ENCODE results near the gene PHETA2. TPM values are rescaled to one million over a fixed set of nuclear protein-coding genes. Genes with fewer than 3 reads are reported as not detected.

Gene PHETA2
- total and polyA plus RNA-seq, 10 donors: 3.1 to 11.5 (median 7.9) TPM

DNA sequence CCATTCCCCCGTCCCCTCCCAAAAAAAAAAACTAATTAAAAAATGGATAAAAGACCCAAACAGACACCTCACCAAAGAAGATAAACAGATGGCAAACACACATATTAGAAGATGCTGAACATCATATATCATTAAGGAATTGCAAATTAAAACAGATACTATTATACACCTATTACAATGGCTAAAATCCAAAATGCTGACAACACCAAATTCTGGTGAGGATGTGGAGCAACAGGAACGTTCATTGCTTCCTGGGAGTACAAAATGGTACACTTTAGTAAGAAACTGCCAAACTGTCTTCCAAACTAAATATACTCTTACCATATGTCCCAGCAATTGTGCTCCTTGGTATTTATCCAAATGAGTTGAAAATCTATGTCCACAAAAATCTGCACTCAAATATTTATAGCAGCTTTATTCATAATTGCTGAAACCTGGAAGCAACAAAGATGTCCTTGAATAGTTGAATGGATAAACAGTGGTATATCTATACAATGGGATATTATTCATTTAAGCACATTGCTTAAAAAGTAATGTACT, 23.3 kb upstream of the PHETA2 start:
- intact Hi-C loops (cut with DNase I; ENCODE audit: low total_unique reads): no loop called here
- Histone ChIP-seq H3K36me3 (no peaks in the 10 kb centered on the region), H3K27ac (no peak overlapping the region), H3K4me3 (no peak overlapping the region), H3K4me1 (no peaks in the 10 kb centered on the region), H3K9me3 (peaks cover 0 to under 1% (median 0%) of the 10 kb centered on the region in 8 donors), H3K27me3 (replicated peaks in 1 of 7) (no peaks in the 10 kb centered on the region)
- WGBS, 5 donors: 57 to 90% (median 70%) methylated on average over 2 of the region's 2 CpGs
- no peak for DNase-seq
- no peak for TF ChIP-seq POLR2A (IDR thresholded peaks at IDR 0.05)
- no peak for TF ChIP-seq POLR2AphosphoS5 (IDR thresholded peaks at IDR 0.05)
- TF ChIP-seq, protein P1, sequence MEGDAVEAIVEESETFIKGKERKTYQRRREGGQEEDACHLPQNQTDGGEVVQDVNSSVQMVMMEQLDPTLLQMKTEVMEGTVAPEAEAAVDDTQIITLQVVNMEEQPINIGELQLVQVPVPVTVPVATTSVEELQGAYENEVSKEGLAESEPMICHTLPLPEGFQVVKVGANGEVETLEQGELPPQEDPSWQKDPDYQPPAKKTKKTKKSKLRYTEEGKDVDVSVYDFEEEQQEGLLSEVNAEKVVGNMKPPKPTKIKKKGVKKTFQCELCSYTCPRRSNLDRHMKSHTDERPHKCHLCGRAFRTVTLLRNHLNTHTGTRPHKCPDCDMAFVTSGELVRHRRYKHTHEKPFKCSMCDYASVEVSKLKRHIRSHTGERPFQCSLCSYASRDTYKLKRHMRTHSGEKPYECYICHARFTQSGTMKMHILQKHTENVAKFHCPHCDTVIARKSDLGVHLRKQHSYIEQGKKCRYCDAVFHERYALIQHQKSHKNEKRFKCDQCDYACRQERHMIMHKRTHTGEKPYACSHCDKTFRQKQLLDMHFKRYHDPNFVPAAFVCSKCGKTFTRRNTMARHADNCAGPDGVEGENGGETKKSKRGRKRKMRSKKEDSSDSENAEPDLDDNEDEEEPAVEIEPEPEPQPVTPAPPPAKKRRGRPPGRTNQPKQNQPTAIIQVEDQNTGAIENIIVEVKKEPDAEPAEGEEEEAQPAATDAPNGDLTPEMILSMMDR (IDR thresholded peaks at IDR 0.05 in 8 of 11, conservative IDR thresholded peaks at IDR 0.05 in 3 of 11): no peak

- Histone ChIP-seq H3K4me1 (no peaks in the 10 kb centered on the region), H3K27ac (no peak overlapping the region), H3K27me3 (replicated peaks in 1 of 7) (no peaks in the 10 kb centered on the region), H3K9me3 (peaks cover 0 to 18% (median 16%) of the 10 kb centered on the region in 8 donors), H3K36me3 (no peaks in the 10 kb centered on the region), H3K4me3 (no peak overlapping the region)
- intact Hi-C loops (cut with DNase I; ENCODE audit: low total_unique reads): no loop called here
- no peak for TF ChIP-seq POLR2AphosphoS5 (IDR thresholded peaks at IDR 0.05)
- no peak for TF ChIP-seq POLR2A (IDR thresholded peaks at IDR 0.05)
- TF ChIP-seq, protein P1 (IDR thresholded peaks at IDR 0.05 in 8 of 11, conservative IDR thresholded peaks at IDR 0.05 in 3 of 11): no peak
- WGBS, 5 donors: 85 to 88% (median 88%) methylated on average over 3 of the region's 3 CpGs
- DNase-seq: no peak
Measured at GRCh38 chr22:42052765-42053164, 21.3 kb upstream of the PHETA2 start.

DNA sequence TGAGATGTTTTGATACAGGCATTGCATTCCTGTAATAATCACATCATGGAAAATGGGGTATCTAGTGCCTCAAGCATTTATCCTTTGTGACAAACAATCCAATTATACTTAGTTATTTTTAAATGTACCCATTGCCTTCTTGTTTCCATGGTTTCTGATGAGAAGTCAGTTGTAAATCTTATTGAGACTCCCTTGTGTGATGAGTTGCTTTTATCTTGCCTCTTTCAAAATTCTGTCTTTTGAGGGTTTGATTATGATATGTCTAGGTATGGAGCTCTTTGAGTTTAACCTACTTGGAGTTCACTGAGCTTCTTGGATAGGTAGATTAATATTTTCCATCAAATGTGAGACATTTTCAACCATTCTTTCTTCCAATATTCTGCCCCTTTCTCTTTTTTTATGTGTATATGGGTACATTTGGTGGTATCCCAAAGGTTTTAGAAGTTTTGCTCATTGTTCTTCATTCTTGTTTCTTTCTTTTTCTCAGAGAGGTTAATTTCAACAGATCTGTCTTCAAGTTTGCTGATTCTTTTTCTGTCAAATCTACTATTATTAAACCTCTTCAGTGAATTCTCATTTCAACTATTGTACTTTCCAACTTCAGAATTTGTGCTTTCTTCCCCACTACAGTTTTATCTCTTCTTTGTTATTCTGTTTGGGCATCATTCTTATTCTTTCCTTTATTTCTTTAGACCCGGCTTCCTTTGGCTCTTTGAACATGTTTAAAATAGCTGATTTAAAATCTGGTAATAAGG, 17.1 kb upstream of the PHETA2 start:
- H3K27me3 ChIP-seq (replicated peaks in 1 of 7): no peaks in the 10 kb centered on the region
- peaks cover 0 to 24% (median 16%) of the 10 kb centered on the region in 8 donors for H3K9me3 ChIP-seq
- TF ChIP-seq POLR2A (IDR thresholded peaks at IDR 0.05) (no peak), POLR2AphosphoS5 (IDR thresholded peaks at IDR 0.05) (no peak)
- TF ChIP-seq, protein P1 (IDR thresholded peaks at IDR 0.05 in 8 of 11, conservative IDR thresholded peaks at IDR 0.05 in 3 of 11): no peak
- no peak for DNase-seq
- H3K27ac ChIP-seq: no peak overlapping the region
- peaks cover 5 to 41% (median 35%) of the 10 kb centered on the region in 6 donors for H3K36me3 ChIP-seq
- WGBS, 5 donors: 94 to 100% (median 98%) methylated on average over 1 of the region's 1 CpG
- intact Hi-C loops (cut with DNase I; ENCODE audit: low total_unique reads): no loop called here
- H3K4me3 ChIP-seq: no peak overlapping the region
- H3K4me1 ChIP-seq: no peaks in the 10 kb centered on the region

DNA sequence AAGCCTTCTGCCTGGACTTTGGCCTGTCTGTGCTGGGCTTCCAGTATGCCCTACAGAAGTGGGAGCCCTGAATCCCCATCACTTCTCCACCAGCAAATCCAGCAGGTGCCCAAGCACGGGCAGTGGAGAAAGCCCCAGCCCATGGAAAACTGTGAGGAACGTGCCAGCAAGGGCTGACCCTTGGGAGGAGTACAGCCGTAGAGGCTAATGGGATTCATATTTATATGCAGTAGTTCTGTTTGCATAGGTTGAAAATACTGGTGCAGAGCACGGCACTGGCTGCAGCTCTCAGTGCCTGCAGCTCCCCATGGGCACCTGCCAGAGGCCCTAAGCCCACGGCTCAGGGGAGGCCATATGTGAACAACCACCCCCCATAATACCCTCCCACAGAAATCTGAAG, 13.6 kb upstream of the PHETA2 start:
- Histone ChIP-seq H3K27ac (no peak overlapping the region), H3K36me3 (peaks cover 5 to 77% (median 50%) of the 10 kb centered on the region in 6 donors), H3K9me3 (peaks cover 0 to 24% (median 16%) of the 10 kb centered on the region in 8 donors), H3K27me3 (replicated peaks in 1 of 7) (no peaks in the 10 kb centered on the region), H3K4me3 (no peak overlapping the region), H3K4me1 (no peaks in the 10 kb centered on the region)
- intact Hi-C loops (cut with DNase I; ENCODE audit: low total_unique reads): no loop called here
- no peak for TF ChIP-seq POLR2A (IDR thresholded peaks at IDR 0.05)
- TF ChIP-seq, protein P1 (IDR thresholded peaks at IDR 0.05 in 8 of 11, conservative IDR thresholded peaks at IDR 0.05 in 3 of 11): no peak
- TF ChIP-seq POLR2AphosphoS5 (IDR thresholded peaks at IDR 0.05): no peak
- WGBS, 5 donors: 94 to 98% (median 94%) methylated on average over 5 of the region's 5 CpGs
- DNase-seq: peak; percentile 47
